Measurements from ENCODE around the gene SEZ6.

The SEZ6 gene

DNA sequence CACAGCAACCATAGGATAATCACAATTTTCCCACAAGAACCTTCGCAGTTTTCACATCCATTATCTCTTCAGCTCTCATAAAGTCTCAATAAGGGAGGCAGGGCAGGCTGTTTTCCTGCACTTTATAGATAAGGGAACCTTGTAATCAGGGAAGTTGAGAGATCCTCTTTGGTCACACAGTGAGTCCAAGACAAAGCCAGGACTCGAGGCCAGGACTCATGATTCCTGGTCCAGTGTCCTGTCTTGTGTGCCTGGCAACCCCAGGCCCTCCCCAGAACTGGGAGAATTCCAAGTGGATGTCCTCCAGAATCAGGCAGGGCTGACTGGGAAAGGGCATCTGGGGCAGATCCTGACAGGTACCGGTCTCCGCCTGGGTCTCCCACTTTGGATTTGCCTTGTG lies 31.4 kb downstream of the SEZ6 start:
- no peak for DNase-seq (ENCODE audit: low spot score)

DNA sequence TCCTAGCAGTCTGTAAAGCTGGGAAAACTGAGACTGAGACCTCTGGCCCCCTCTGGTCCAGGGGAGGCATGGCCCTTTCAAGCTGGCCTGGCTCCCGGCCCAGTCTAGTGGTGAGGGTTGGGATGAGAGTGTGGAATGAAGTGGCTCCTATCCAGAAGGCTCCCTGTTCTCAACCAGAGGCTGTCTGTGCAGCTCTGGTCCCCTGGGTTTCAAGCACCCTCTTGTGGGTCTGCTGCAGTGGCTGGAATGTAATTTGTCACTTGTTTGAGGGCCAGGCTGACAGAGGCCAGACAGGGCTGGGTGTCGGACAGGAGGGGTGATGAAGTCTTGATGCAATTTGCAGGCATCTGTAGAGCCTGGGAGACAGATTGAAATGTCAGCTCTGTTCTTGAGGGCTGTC lies 32.4 kb downstream of the SEZ6 start:
- no peak for DNase-seq (ENCODE audit: low spot score)

DNA sequence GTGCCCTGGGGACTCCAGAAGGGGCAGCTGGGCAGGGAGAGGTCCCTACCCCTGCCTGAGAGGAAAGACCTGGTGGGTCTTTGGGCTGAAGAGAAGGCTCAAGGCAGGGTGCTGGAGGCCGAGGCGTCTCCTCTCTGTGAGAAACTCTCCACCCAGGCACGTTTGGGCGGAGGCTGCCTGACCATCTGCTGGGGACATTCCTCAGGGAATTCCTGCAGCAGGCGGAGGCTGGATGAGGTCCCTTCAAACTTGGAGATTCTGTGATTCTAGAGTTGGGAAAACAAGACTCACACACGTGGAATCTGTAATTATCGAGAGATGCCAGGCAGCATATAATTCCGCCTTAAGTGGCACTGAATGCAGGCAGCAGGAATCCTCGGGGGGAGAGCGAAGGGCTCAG lies 33.4 kb downstream of the SEZ6 start:
- no peak for DNase-seq (ENCODE audit: low spot score)

DNA sequence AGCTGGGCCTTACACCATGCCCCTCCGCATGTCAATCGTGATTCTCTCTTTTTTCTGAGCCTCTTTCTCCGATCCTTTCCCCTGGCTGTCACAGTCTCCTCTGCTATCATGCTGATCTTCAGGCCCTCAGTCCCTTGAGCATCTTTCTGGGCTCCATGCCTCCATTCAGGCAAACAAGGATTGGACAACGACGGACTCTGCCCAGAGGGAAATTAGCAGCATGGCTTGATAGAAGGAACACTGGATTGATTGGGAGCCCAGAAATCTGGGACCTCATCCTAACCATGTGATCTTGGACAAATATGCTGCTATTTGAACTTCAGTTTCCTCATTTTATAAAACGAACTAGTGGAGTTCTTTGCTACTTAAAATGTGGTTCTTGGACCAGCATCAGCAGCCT lies 35.0 kb downstream of the SEZ6 start:
- no peak for DNase-seq (ENCODE audit: low spot score)

DNA sequence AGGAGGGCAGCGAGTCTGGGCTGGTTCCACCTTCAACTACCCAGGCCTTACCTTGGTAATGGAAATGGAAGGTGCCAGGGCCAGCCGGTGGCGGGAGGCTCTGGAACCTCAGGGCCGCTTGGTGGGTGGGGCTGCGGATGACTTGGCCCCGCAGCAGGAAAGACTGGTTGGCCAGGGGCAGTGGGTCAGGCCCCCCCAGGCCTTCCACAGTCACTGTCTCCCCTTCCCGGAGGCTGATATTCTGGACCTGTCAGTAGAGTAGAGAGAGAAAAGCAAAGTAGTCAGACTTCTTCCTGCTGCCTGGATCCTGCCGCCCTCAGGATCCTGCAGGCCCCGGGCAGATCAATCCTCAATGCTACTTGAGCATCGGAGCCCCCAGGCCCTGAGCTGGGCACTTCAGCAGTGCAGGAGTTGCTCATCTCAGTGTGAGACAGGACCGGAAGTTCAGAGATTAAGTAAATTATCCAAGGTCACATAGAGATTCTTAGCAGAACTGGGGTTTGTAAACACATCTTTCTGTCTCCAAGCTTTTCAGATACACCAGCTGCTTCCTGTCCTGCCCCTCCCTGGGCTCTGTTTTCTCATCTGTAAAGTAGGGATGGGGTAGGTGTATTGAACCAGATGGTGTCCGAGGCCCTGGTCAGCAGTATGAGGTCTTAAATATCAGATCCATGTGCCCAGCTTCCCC lies 36.0 kb downstream of the SEZ6 start:
- no peak for DNase-seq (ENCODE audit: low spot score)

DNA sequence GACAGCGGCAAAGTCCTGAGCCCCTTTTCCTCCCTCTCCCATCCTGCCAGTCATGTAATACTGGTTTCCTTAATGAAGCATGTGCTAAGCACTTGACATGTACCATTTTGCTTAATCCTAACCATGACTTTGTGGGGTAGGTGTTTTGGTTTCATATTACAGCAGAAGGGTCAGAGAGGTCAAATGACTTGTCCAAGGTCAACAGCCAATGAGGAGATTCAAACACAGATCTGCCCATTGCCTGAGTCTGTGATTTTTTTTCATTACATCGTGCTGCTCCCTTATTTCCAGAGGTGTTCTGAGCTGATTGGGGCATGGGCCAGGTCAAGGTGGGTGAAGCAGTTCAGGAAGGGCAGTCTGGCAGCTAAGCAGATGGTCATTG lies 36.9 kb downstream of the SEZ6 start:
- no peak for DNase-seq (ENCODE audit: low spot score)

DNA sequence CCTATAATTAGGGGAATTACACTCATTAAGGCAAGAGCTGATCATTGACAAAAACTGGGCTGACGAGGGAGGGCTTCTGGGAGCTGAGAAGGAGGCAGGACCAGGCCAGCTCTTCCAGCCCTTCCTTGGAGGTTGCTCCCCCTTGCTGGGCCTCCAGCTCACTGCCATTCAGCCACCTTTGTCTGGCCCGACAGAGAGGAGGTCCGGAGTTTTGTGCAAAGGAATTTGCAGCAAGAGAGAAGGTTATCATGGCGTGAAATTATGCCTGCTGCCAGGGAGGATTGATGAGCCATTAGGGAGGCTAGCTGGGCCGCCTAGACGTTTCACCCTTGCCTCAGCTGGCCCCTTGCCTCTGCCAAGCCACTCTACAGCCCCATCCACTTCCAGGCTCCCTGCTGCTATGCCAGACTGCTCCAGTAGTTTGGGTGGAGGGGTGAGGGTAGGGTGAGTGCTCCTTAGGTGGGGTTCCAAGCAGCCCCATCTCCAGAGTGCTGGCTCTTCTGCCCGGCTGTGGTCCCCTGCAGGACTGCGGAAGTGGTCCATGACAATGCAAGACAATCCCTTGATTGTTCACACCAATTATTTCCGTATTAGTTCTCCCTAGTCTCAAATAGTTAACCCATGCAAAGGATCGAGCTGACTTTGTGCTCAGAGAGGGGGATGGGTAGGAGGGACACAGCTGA lies 37.5 kb downstream of the SEZ6 start:
- no peak for DNase-seq (ENCODE audit: low spot score)

DNA sequence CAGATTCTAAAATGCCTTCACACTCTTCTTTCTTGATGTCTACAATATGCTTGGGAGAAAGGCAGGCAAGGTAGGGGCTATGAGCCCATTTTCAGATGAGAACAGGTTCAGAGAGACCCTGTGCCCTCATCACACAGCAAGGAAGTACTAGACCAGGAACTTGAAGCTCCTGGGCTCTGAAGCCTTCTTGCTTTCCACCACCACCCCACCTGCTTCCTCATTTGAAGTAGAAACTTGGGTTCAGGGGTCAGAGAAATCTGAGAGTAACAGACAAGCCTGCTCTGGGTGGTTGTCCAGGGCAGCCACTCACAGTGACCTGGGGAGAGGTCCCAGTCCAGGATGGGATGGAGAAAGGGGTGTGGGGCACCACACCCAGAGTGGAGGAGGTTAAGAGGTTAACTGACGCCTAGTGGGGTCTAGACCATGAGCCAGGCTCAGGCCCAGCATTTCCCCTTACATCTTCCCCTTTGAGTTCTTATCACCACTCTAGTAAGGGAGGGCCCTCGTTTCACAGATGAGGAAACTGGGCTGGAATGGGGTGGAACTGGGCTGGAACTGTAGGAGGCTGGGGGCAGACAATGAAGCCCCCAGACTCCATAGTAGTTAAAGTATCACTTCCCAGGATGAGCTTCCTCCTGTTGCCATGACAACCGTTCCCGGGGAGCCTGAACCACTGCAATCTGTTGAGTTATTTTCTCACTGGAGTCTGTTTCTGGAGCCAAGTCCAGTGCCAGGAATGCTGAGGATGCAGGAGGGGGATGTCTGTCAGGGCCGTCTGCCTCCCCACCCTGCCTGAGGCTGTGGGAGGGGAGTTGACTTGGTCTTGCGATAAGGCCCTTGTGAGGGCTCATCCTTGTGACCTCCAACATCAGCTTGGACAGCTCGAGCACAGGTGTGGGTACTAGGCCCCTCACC lies 38.4 kb downstream of the SEZ6 start:
- DNase-seq (ENCODE audit: low spot score), result no peak

DNA sequence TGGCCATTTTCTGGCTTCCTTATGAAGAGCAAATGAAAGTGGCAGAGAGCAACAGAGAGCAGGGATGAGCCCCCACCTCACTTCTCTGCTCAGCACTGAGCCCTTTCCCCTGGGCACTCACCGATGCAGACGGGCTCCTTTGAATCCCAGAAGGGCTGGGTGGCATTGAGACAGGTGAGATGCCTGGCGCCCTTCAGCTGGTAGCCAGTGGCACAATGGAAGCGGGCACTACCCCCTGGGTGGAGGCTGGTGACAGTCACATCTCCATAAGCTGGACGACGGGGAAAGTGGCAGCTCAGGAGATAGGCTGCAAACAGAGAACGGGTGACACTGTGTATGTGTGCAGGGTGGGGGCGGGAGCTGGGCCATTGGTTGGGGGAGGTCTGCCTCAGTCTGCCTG lies 42.0 kb downstream of the SEZ6 start:
- DNase-seq (ENCODE audit: low spot score), result no peak

DNA sequence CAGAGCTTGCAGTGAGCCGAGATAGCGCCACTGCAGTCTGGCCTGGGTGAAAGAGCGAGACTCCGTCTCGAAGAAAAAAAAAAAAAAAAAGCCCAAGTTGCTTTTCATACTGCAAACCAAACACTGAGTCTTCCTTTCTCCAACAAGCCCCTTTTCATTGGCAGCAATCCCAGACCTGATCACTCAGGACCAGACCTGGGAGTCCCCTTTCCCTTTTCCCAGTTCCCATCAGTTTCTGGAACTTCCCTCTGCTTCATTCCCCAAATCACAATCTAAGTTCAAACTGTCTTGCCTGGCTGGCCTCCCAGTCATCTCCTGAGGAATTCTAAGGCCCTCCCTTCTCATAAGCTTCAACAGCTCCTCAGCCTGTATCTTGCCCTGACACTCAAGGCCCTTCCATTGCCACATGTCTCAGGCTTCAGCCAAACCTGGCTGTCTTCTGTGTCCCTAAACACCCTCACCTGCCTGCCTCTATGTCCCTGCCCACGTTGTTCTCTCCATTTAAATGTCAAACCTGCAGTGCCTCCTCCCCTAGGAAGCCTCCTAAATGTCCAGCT lies 42.7 kb downstream of the SEZ6 start:
- DNase-seq (ENCODE audit: low spot score), result no peak

DNA sequence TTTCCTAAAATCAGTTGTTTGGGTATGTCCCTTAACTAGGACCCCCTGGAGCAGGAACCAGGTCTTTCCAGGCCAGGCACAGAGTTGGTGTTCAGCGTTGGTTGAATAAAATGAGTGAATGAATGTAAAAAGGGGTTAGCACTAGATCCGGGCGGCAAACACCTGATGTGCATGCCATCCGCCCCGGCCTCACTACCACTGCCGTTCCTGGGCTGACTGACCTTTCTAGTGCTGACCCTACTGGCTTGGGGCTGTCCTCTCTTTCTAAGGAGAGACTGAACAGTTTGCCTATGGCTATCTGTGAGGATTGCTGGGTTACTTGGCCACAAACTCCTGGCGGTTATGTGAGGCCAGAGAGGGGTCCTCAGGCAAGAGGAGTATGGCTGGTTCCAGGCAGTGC lies 44.4 kb downstream of the SEZ6 start:
- DNase-seq (ENCODE audit: low spot score), result no peak

DNA sequence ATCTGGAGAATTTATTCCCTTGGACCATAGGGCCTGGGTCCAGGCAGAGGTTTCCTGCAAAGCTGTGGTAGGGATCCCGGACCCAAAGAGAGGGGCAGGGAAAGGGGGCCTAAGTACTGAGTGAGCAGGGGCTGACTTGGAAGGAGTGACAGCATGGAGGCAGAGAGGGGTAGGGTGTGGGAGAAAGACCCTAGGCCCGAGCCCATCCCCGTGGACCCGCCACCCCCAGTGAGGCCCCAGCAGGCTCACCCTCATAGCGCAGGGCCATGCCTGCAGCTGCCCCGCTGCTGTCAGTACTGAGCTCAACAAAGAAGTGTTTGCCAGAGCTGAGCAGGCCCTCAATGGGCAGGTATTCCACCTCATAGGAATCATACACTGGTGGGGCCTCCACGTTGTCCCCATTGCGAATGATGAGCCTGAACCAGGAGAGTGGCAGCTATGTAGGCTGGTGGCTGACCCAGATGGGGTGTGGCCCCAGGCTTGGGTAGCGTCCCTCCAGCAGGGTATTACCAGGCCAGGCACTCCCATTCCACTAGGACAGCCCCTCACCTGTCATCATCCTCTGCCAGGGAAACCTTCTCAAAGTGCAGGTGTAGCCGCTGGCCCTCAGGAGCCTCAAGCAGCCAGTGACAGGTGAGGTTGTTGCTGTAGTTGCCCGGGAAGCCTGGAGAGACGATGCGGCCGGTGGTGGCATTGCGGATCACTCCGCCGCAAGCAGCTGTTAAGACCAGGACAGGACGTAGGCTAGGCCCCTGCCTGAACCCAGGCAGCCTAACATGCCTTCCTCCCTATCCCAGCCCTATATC lies 45.4 kb downstream of the SEZ6 start:
- no peak for DNase-seq (ENCODE audit: low spot score)

DNA sequence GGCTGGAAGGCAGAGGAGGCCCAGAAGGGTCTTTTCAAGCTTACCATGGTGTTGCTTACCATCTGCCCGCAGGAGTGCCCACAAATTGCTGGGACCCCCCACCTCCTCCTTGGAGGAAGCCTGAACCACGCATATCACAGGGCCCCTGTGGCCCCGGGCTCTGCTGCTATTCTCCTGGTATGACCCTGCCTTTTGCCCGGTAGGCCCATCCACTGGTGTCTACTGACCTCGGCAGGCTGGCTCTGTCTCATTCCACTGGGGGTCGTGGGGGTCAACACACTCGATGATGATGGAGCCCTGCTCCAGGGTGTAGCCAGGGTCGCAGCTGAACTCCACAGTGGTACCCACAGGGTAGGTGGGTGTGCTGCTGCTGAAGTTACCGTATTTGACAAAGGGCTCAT lies 46.4 kb downstream of the SEZ6 start:
- no peak for DNase-seq (ENCODE audit: low spot score)

DNA sequence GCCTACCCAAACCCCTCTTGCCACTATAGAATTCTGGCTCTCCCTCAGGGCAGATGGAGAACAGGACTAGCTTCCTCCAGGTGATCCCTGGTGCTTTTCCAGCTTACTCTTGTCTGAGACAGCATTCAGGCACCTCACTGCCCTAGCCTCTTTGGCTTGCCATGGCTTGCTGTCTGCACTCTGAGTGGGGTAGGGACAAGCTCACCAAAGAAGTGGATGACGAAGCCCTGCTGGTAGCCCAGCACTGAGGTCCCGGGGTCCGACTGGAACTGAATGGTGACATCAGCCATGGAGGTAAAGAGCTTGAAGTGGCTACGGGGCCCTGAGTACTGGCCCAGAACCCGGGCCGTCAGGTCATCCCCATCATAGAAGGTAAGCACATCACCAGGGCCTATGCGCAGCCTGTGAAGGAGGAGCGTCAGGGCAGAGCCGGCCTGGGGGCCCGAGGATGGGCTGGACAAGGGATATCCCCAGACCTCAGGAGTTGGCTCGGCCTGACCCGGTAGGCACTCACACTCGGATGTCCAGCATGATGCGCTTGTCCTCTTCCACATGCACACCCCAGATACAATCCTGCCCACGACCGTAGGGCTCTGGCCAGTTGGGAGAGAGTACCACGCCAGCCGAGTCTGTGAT lies 46.9 kb downstream of the SEZ6 start:
- no peak for DNase-seq (ENCODE audit: low spot score)

DNA sequence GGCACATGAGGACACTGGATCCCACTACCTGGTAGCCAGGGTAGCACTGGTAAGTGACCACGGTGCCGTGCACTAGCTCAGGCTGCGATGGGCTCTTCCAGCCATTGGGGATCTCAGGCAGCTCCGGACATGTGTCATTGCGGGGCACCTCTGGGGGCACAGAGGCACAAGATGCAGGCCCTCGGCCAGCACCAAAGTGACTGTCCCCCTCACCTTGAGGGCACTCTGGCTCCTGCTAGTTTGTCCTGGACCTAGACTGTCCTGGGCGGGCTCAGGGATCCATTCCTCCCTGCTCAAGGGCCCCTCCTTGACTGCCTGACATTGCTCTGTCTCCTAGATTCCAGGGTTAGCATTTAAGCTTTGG lies 47.9 kb downstream of the SEZ6 start:
- no peak for DNase-seq (ENCODE audit: low spot score)

DNA sequence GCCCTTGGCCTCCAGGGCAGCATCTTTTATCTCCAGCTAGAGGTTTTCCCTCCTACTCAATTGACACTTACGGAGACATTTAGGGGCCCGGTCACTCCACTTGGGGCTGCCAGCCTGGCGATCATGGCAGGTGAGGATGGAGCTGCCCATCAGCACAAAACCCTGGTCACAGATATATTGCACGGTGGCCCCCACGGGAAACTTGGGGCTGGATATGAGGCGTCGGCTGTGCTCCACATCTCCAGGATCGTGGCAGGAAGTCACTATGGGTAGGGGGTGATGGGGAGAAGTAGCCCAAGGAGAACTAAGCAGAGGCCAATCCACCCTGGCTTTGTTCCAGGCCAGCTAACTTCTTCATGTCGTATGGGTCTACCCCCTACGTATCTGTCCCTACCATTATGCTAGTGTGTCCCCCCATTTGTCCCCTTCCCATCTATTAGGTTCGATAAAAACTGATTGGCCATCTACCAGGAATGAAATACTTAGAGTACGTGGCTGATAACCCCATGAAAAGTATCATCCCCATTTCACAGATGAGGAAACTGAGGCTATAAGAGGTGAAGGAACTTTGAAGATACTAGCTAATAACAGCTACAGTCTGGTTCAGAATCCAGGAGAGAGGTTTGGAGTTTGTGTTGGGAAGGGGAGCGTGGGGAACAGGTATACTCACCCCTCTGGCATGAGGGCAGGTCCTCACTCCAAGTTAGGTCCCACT lies 48.4 kb downstream of the SEZ6 start:
- no peak for DNase-seq (ENCODE audit: low spot score)

DNA sequence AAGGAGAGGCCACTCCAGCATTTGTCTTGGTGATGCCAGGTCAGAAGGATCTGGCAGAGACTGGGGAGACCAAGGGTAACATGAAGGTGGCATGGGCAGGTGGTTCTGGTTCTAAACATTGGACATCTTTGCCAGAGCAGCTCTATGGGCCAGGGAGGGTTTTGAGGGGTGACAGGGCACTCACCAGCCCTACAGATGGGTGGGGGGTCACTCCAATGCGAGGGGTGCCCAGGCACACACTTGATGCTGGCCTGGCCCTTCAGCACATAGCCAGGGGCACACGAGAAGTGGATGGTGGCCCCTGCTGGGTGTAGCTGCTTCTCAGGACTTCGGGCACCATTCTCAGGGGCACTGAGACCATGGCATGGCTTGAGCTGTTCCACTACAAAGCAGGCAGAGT lies 49.0 kb downstream of the SEZ6 start:
- no peak for DNase-seq (ENCODE audit: low spot score)

DNA sequence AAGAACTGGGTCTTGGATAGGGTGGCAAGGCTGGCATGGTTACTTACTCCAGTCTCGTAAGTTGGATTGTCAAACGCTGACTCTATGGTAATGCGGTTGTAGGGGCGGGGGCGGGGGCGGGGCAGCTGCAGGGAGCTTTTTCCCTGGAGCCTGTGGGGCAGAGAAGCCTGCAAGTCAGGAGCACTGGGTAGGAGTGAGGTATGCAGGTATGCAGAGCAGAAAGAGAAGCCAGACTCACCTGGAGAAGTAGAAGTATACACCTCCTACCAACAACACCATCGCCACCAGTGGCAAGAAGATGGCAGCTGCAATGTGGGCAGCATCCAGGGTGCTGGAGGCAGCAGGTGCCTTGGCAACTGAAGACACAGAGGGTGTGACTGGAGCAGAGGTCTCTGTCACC lies 49.7 kb downstream of the SEZ6 start:
- DNase-seq (ENCODE audit: low spot score), result no peak

DNA sequence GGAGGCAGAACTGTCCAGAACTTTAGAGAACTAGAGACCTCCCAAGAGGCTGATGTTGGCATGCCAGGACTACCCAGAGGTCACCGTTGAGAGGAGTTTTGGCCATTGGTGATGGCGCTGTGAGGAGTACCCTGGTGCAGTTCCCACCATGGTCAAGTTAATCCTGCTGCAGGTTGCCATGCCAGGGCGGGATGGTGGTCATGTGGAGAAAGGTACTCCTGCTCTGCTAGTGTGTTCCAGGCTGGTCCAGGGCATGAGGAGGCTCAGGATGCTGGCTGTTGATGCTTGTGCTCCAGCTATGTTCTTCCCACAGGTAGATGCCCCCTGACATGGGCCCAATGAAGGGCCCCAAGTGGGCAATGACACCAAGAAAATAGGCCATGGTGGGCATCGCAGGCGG lies 50.4 kb downstream of the SEZ6 start:
- DNase-seq (ENCODE audit: low spot score), result no peak

DNA sequence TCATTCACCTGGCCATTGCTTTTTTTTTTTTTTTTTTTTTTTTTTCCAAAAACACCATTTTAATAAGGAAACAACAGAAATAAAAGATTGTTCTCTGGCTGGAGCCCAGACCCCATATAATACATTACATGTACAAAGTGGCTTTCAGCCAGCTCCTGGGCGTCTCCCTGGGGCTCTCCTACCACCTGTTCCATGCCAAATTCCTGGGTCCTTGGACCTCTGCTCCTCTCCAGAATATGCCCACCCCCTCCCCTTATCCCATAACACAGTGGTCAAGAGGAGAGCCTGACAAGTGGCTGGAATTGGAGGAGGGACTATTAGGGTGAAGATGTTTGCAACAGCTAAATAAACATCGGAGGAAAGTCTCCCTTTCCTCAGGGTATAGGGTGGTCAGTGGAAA lies 50.9 kb downstream of the SEZ6 start:
- DNase-seq (ENCODE audit: low spot score), result no peak

Measured in LoVo (cell line).